ENCODE data around the gene KRT14. TPM values are rescaled to one million over a fixed set of nuclear protein-coding genes. Genes with fewer than 3 reads are reported as not detected.
A peak's percentile ranks its signal among the peaks of the same experiment; 100 is the strongest.

KRT14 gene
- total RNA-seq, 1 experiment from 2014 or later: not detected

DNA sequence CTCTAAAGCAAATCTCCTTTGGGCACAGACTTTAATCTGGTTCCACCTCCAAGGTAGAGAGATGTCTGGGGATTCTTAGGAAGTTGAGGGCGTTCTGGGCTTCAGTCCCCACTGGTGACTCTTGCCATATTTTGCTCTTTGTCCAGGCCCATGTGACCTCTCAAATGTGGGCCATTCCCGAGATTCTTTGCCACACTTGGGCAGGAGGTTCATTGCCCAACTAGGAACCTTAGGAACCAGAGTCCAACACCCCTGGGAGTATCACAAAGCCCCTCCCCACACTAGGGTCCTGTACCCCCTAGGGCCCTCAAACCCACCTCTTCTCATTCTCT, 6.5 kb downstream of the KRT14 start:
- no peak overlapping the region for H3K14ac ChIP-seq (ENCODE audit: insufficient read depth, low read length)
- H3K4me1 Mint-ChIP-seq: peaks cover 10 to 15% of the 10 kb centered on the region in 2 experiments
- no peak overlapping the region for H3K27ac Mint-ChIP-seq
- H2AK5ac ChIP-seq (ENCODE audit: insufficient read length, low read length): no peak overlapping the region
- no peak overlapping the region for H3K4me2 ChIP-seq (ENCODE audit: insufficient read depth, insufficient read length, low read length)
- H2BK15ac ChIP-seq (ENCODE audit: low read depth, low read length): no peak overlapping the region
- H3K4me1 ChIP-seq (ENCODE audit: insufficient read depth, low read length): no peaks in the 10 kb centered on the region; the same call in 1 of the 2 replicates
- H3K27ac ChIP-seq (ENCODE audit: insufficient read length, low read depth, low read length): no peak overlapping the region
- no peak overlapping the region for H2BK120ac ChIP-seq (ENCODE audit: low read depth, low read length, poor library complexity, severe bottlenecking)
- H3K9ac ChIP-seq (ENCODE audit: extremely low read depth, insufficient read length, low read length): no peak overlapping the region
- no peaks in the 10 kb centered on the region for H3K9me3 ChIP-seq (ENCODE audit: control insufficient read depth, low read depth, low read length)
- TF ChIP-seq, protein P1, sequence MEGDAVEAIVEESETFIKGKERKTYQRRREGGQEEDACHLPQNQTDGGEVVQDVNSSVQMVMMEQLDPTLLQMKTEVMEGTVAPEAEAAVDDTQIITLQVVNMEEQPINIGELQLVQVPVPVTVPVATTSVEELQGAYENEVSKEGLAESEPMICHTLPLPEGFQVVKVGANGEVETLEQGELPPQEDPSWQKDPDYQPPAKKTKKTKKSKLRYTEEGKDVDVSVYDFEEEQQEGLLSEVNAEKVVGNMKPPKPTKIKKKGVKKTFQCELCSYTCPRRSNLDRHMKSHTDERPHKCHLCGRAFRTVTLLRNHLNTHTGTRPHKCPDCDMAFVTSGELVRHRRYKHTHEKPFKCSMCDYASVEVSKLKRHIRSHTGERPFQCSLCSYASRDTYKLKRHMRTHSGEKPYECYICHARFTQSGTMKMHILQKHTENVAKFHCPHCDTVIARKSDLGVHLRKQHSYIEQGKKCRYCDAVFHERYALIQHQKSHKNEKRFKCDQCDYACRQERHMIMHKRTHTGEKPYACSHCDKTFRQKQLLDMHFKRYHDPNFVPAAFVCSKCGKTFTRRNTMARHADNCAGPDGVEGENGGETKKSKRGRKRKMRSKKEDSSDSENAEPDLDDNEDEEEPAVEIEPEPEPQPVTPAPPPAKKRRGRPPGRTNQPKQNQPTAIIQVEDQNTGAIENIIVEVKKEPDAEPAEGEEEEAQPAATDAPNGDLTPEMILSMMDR (conservative IDR thresholded peaks at IDR 0.05): no peak
- no peaks in the 10 kb centered on the region for H3K27me3 ChIP-seq (ENCODE audit: insufficient read depth, low read length)
- H4K91ac ChIP-seq (ENCODE audit: insufficient read length, low read depth, low read length): no peak overlapping the region
- no peaks in the 10 kb centered on the region; a peak in 1 of 7 replicates for H3K36me3 Mint-ChIP-seq (ENCODE audit: insufficient read depth in 1 of 3, low read depth in 3 of 3)
- no peaks in the 10 kb centered on the region for H3K79me2 ChIP-seq (ENCODE audit: insufficient read depth, low read length)
- no peak overlapping the region for H3K4ac ChIP-seq (ENCODE audit: low read depth, low read length)
- no peak overlapping the region for H2AFZ ChIP-seq (ENCODE audit: low read length)
- H4K20me1 ChIP-seq (ENCODE audit: control insufficient read depth, insufficient read depth, insufficient read length): no peaks in the 10 kb centered on the region
- no peak overlapping the region for H3K56ac ChIP-seq (ENCODE audit: insufficient read length, low read depth, low read length)
- no peak overlapping the region for H4K5ac ChIP-seq (ENCODE audit: insufficient read length, low read depth, low read length)
- DNase-seq: no peak
- H3K23ac ChIP-seq (ENCODE audit: insufficient read length, low read depth, low read length): no peak overlapping the region
- no peak overlapping the region for H3K4me3 Mint-ChIP-seq
- no peak overlapping the region for H2BK12ac ChIP-seq (ENCODE audit: insufficient read length, low read depth, low read length)
- no peaks in the 10 kb centered on the region for H3K23me2 ChIP-seq (ENCODE audit: insufficient read length, low read depth, low read length, poor library complexity, severe bottlenecking)
- no peaks in the 10 kb centered on the region for H3K79me1 ChIP-seq (ENCODE audit: insufficient read depth, low read depth, low read length, poor library complexity, severe bottlenecking)
- peak overlapping the region; percentile 22 for H3K18ac ChIP-seq (ENCODE audit: insufficient read length, low read depth, low read length)
- H3K9me3 Mint-ChIP-seq: peaks cover 0 to 4% of the 10 kb centered on the region in 2 experiments; a peak in 1 of 5 replicates
- WGBS (ENCODE audit: extremely low coverage, insufficient read length, low lambda C conversion rate): no CpG with 5 or more reads among the region's 2 CpGs
- H3T11ph ChIP-seq (ENCODE audit: low read length): no peak overlapping the region
- no peak overlapping the region for H2BK5ac ChIP-seq (ENCODE audit: insufficient read length, low read length)
- no peak overlapping the region for H4K8ac ChIP-seq (replicated peaks; ENCODE audit: insufficient read length, low read depth, low read length)
- peaks cover 36% of the 10 kb centered on the region for H3K27me3 Mint-ChIP-seq (ENCODE audit: low read depth)
- H2BK20ac ChIP-seq (ENCODE audit: low read depth, low read length, poor library complexity, severe bottlenecking): no peak overlapping the region

All from H9 (cell line).